Measurements from ENCODE around the gene AP1B1.

- TF ChIP-seq, protein P1, sequence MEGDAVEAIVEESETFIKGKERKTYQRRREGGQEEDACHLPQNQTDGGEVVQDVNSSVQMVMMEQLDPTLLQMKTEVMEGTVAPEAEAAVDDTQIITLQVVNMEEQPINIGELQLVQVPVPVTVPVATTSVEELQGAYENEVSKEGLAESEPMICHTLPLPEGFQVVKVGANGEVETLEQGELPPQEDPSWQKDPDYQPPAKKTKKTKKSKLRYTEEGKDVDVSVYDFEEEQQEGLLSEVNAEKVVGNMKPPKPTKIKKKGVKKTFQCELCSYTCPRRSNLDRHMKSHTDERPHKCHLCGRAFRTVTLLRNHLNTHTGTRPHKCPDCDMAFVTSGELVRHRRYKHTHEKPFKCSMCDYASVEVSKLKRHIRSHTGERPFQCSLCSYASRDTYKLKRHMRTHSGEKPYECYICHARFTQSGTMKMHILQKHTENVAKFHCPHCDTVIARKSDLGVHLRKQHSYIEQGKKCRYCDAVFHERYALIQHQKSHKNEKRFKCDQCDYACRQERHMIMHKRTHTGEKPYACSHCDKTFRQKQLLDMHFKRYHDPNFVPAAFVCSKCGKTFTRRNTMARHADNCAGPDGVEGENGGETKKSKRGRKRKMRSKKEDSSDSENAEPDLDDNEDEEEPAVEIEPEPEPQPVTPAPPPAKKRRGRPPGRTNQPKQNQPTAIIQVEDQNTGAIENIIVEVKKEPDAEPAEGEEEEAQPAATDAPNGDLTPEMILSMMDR (IDR thresholded peaks at IDR 0.05): no peak
- TF ChIP-seq EZH2 (IDR thresholded peaks at IDR 0.05; ENCODE audit: borderline replicate concordance, insufficient read depth, low read depth, low read length, poor library complexity, severe bottlenecking): no peak
Observed at GRCh38 chr22:29433856-29434255, 45.5 kb upstream of the AP1B1 start.

Data from B cell (primary cell).